Measurements from ENCODE around the gene KRTAP12-1. TPM values are rescaled to one million over a fixed set of nuclear protein-coding genes. Genes with fewer than 3 reads are reported as not detected.
"Not testable (repeated sequence)": the region's sequence is repeated elsewhere in the genome, so short reads cannot be mapped to it uniquely, and the experiment has no call there.

Gene KRTAP12-1
- total RNA-seq, 1 experiment from 2014 or later: not detected

GRCh38 chr21:44686000-44686781, 4.2 kb upstream of the KRTAP12-1 start:
- DNase-seq (ENCODE audit: low read depth, low spot score): no peak
- in situ Hi-C loops (cut with HindIII; ENCODE audit: low pct_unique_long_range_greater_than_20kb, low sequenced_read_pairs): no loop called here

- DNase-seq (ENCODE audit: low read depth, low spot score); in situ Hi-C loops (cut with HindIII; ENCODE audit: low pct_unique_long_range_greater_than_20kb, low sequenced_read_pairs): not testable (repeated sequence)
Measured at GRCh38 chr21:44685050-44685449, 3.1 kb upstream of the KRTAP12-1 start.

GRCh38 chr21:44684483-44684882, 2.5 kb upstream of the KRTAP12-1 start:
- DNase-seq (ENCODE audit: low read depth, low spot score): no peak
- in situ Hi-C loops (cut with HindIII; ENCODE audit: low pct_unique_long_range_greater_than_20kb, low sequenced_read_pairs): no loop called here

GRCh38 chr21:44684077-44684476, 2.1 kb upstream of the KRTAP12-1 start:
- DNase-seq (ENCODE audit: low read depth, low spot score): no peak
- in situ Hi-C loops (cut with HindIII; ENCODE audit: low pct_unique_long_range_greater_than_20kb, low sequenced_read_pairs): no loop called here

GRCh38 chr21:44682580-44683151, 703 bp upstream of the KRTAP12-1 start:
- in situ Hi-C loops (cut with HindIII; ENCODE audit: low pct_unique_long_range_greater_than_20kb, low sequenced_read_pairs): no loop called here
- no peak for DNase-seq (ENCODE audit: low read depth, low spot score)

GRCh38 chr21:44681152-44681551, 811 bp downstream of the KRTAP12-1 start:
- DNase-seq (ENCODE audit: low read depth, low spot score): no peak
- in situ Hi-C loops (cut with HindIII; ENCODE audit: low pct_unique_long_range_greater_than_20kb, low sequenced_read_pairs): no loop called here

GRCh38 chr21:44677881-44678280, 4.1 kb downstream of the KRTAP12-1 start:
- DNase-seq (ENCODE audit: low read depth, low spot score): no peak
- in situ Hi-C loops (cut with HindIII; ENCODE audit: low pct_unique_long_range_greater_than_20kb, low sequenced_read_pairs): no loop called here

GRCh38 chr21:44671911-44672310, 10.1 kb downstream of the KRTAP12-1 start:
- no peak for DNase-seq (ENCODE audit: low read depth, low spot score)
- in situ Hi-C loops (cut with HindIII; ENCODE audit: low pct_unique_long_range_greater_than_20kb, low sequenced_read_pairs): no loop called here

- no peak for DNase-seq (ENCODE audit: low read depth, low spot score)
- in situ Hi-C loops (cut with HindIII; ENCODE audit: low pct_unique_long_range_greater_than_20kb, low sequenced_read_pairs): no loop called here
Measured at GRCh38 chr21:44670642-44671432, 11.1 kb downstream of the KRTAP12-1 start.

- in situ Hi-C loops (cut with HindIII; ENCODE audit: low pct_unique_long_range_greater_than_20kb, low sequenced_read_pairs): no loop called here
- no peak for DNase-seq (ENCODE audit: low read depth, low spot score)
Measured at GRCh38 chr21:44667612-44668011, 14.4 kb downstream of the KRTAP12-1 start.

- no peak for DNase-seq (ENCODE audit: low read depth, low spot score)
- in situ Hi-C loops (cut with HindIII; ENCODE audit: low pct_unique_long_range_greater_than_20kb, low sequenced_read_pairs): no loop called here
Measured at GRCh38 chr21:44666401-44667320, 15.3 kb downstream of the KRTAP12-1 start, which contains the start of gene KRTAP12-2. Gene KRTAP12-2, minus strand, starts transcription at chr21:44666927. Its CDS starts 41 bp downstream, at chr21:44666886.

- DNase-seq (ENCODE audit: low read depth, low spot score): no peak
- in situ Hi-C loops (cut with HindIII; ENCODE audit: low pct_unique_long_range_greater_than_20kb, low sequenced_read_pairs): no loop called here
Measured at GRCh38 chr21:44664691-44665090, 17.3 kb downstream of the KRTAP12-1 start.

GRCh38 chr21:44661567-44661966, 20.4 kb downstream of the KRTAP12-1 start:
- in situ Hi-C loops (cut with HindIII; ENCODE audit: low pct_unique_long_range_greater_than_20kb, low sequenced_read_pairs); DNase-seq (ENCODE audit: low read depth, low spot score): not testable (repeated sequence)

- no peak for DNase-seq (ENCODE audit: low read depth, low spot score)
- in situ Hi-C loops (cut with HindIII; ENCODE audit: low pct_unique_long_range_greater_than_20kb, low sequenced_read_pairs): no loop called here
Measured at GRCh38 chr21:44658913-44659595, 22.9 kb downstream of the KRTAP12-1 start.

GRCh38 chr21:44658541-44658910, 23.4 kb downstream of the KRTAP12-1 start:
- DNase-seq (ENCODE audit: low read depth, low spot score): no peak
- in situ Hi-C loops (cut with HindIII; ENCODE audit: low pct_unique_long_range_greater_than_20kb, low sequenced_read_pairs): no loop called here

- DNase-seq (ENCODE audit: low read depth, low spot score): no peak
- in situ Hi-C loops (cut with HindIII; ENCODE audit: low pct_unique_long_range_greater_than_20kb, low sequenced_read_pairs): no loop called here
Measured at GRCh38 chr21:44657635-44658540, 24.1 kb downstream of the KRTAP12-1 start, which contains the start of gene KRTAP12-3. Gene KRTAP12-3, plus strand, starts transcription at chr21:44657932. Its CDS starts 48 bp downstream, at chr21:44657980.

Data from SK-MEL-5 (cell line).